GM23248 (cell line): Measurements from ENCODE around the gene GINS1. TPM values are rescaled to one million over a fixed set of nuclear protein-coding genes. Genes with fewer than 3 reads are reported as not detected.

Source experiments
- DNase-seq: peaks from one replicate; pipeline ENCODE4 v3.0.0-alpha.2; 2015
- H2AFZ ChIP-seq: fragments of 200-600 bp; sonication (generic); 2 replicates; pipeline ENCODE4 v1.6.1; 2016; ENCODE audit warnings: antibody characterized with exemption
- H3F3A ChIP-seq: fragments of 200-600 bp; sonication (generic); 2 replicates; pipeline ENCODE4 v1.6.1; 2016; ENCODE audit warnings: mild to moderate bottlenecking, antibody characterized with exemption, mixed run types; ENCODE audit not compliant: insufficient read depth
- H3K27ac ChIP-seq: fragments of 200-600 bp; sonication (generic); 2 replicates; pipeline ENCODE4 v1.5.1; 2016; ENCODE audit warnings: mild to moderate bottlenecking
- H3K27me3 ChIP-seq: fragments of 200-600 bp; sonication (generic); replicated peaks from 2 replicates; pipeline ENCODE4 v1.6.1; 2016; ENCODE audit warnings: mild to moderate bottlenecking; ENCODE audit not compliant: insufficient read depth
- H3K36me3 ChIP-seq: fragments of 200-600 bp; sonication (generic); 2 replicates; pipeline ENCODE4 v1.6.1; 2016; ENCODE audit warnings: low read depth, mild to moderate bottlenecking
- H3K4me1 ChIP-seq: fragments of 200-600 bp; sonication (generic); 2 replicates; pipeline ENCODE4 v1.6.1; 2016; ENCODE audit warnings: mild to moderate bottlenecking; ENCODE audit not compliant: insufficient read depth
- H3K4me2 ChIP-seq: fragments of 200-600 bp; sonication (generic); one replicate; pipeline ENCODE4 v1.6.1; 2016; ENCODE audit warnings: mild to moderate bottlenecking; ENCODE audit not compliant: unreplicated experiment
- H3K4me3 ChIP-seq: fragments of 200-600 bp; sonication (generic); 2 replicates; pipeline ENCODE4 v1.5.1; 2016; ENCODE audit warnings: mild to moderate bottlenecking
- H3K79me2 ChIP-seq: fragments of 200-600 bp; sonication (generic); 2 replicates; pipeline ENCODE4 v1.6.1; 2016; ENCODE audit warnings: mild to moderate bottlenecking; ENCODE audit not compliant: insufficient read depth
- H3K9ac ChIP-seq: fragments of 200-600 bp; sonication (generic); 2 replicates; pipeline ENCODE4 v1.6.1; 2016; ENCODE audit warnings: mild to moderate bottlenecking
- H3K9me2 ChIP-seq: fragments of 200-600 bp; sonication (generic); 2 replicates; pipeline ENCODE4 v1.6.1; 2016; ENCODE audit warnings: mixed run types, mild to moderate bottlenecking, moderate library complexity; ENCODE audit not compliant: insufficient read depth
- H3K9me3 ChIP-seq: fragments of 200-600 bp; sonication (generic); one replicate; pipeline ENCODE4 v1.6.1; 2017; ENCODE audit warnings: low read depth
- H4K20me1 ChIP-seq: fragments of 200-600 bp; sonication (generic); 2 replicates; pipeline ENCODE4 v1.6.0; 2016; ENCODE audit not compliant: insufficient read depth
- EZH2 ChIP-seq: fragments of 200-600 bp; sonication (generic); IDR thresholded peaks from 2 replicates; pipeline ENCODE4 v1.6.1; 2018; ENCODE audit warnings: antibody characterized with exemption, mild to moderate bottlenecking; ENCODE audit not compliant: insufficient read depth, poor library complexity, severe bottlenecking
- EZH2phosphoT487 ChIP-seq: fragments of 200-600 bp; sonication (generic); IDR thresholded peaks from 2 replicates; pipeline ENCODE4 v1.6.1; 2018; ENCODE audit warnings: antibody characterized with exemption, moderate library complexity, mild to moderate bottlenecking, low read depth; ENCODE audit not compliant: insufficient read depth
- WGBS, 2 experiments: methylation state at CpG; one replicate each; pipeline ENCODE4 v1.1.6; 2015 to 2017; ENCODE audit warnings: low lambda C conversion rate in 2 of 2, low coverage in 1 of 2; ENCODE audit errors: missing lambda C conversion rate in 2 of 2; 5-methylcytosine and 5-hydroxymethylcytosine counted together
- in situ Hi-C: fragments of 300-500 bp; cut with MboI; formaldehyde crosslinking; loops from 2 replicates; pipeline ENCODE4 v1.15.0; 2020
- polyA plus RNA-seq: library from polyadenylated mRNA; unstranded; fragments of >200 nt; fragmentation: Nextera tagmentation; extraction: Ambion mirVana; gene quantifications from 2 replicates; pipeline ENCODE4 v1.2.1, GENCODE V29; 2016
- total RNA-seq: library from RNA; depleted of rRNA; stranded (reverse); fragments of >200 nt; shearing (Covaris generic); gene quantifications from 2 replicates; pipeline ENCODE4 v1.2.3, GENCODE V29; 2014

The GINS1 gene
- total and polyA plus RNA-seq, 2 experiments from 2014 or later, result 4.4 to 7.5 TPM

- Histone ChIP-seq H3K4me1 (peaks cover 6% of the 10 kb centered on the region), H3K79me2 (peaks cover 79% of the 10 kb centered on the region), H3K27ac (no peak overlapping the region), H3K9me2 (no peaks in the 10 kb centered on the region), H3F3A (peaks cover 29% of the 10 kb centered on the region), H4K20me1 (no peaks in the 10 kb centered on the region), H3K27me3 (no peaks in the 10 kb centered on the region), H3K9ac (no peak overlapping the region), H3K4me2 (no peak overlapping the region), H3K9me3 (peaks cover 7% of the 10 kb centered on the region), H2AFZ (no peak overlapping the region), H3K36me3 (no peaks in the 10 kb centered on the region), H3K4me3 (no peak overlapping the region)
- whole genome bisulfite sequencing, 2 experiments, result 96 to 100% methylated on average over 2 of the region's 2 CpGs
- in situ Hi-C loops, result loop anchor here (10.0 to 25.0 kb wide), 2 partner anchors 55 to 792 kb away; no protein-coding TSS in a partner anchor
- no peak for TF ChIP-seq EZH2phosphoT487
- TF ChIP-seq EZH2, result no peak
- no peak for DNase-seq
Measured at GRCh38 chr20:25369971-25370370, 37.5 kb upstream of the GINS1 start.

- H3K4me2 ChIP-seq, result peak overlapping the region; percentile 7
- in situ Hi-C loops, result loop anchor here (25.0 kb wide), 1 partner anchor 790 kb away; no protein-coding TSS in a partner anchor
Measured at GRCh38 chr20:25372584-25373336, 34.7 kb upstream of the GINS1 start.

GRCh38 chr20:25374842-25375241, 32.6 kb upstream of the GINS1 start:
- Histone ChIP-seq H3K4me2 (no peak overlapping the region), H2AFZ (no peak overlapping the region)
- in situ Hi-C loops, result loop anchor here (25.0 kb wide), 1 partner anchor 787 kb away; no protein-coding TSS in a partner anchor

More at GRCh38 chr20:25372584-25373336, 34.7 kb upstream of the GINS1 start:
- DNase-seq, result peak; percentile 91
- no peak overlapping the region for H3K9ac ChIP-seq
- peaks cover 7% of the 10 kb centered on the region for H3K9me3 ChIP-seq
- H4K20me1 ChIP-seq, result no peaks in the 10 kb centered on the region
- WGBS, 2 experiments, result 76 to 77% methylated on average over 10 of the region's 10 CpGs
- H3K4me1 ChIP-seq, result peaks cover 6% of the 10 kb centered on the region
- H3K27ac ChIP-seq, result peak overlapping the region; percentile 62
- no peak overlapping the region for H3K4me3 ChIP-seq
- peaks cover 79% of the 10 kb centered on the region for H3K79me2 ChIP-seq
- H3K27me3 ChIP-seq, result no peaks in the 10 kb centered on the region
- H3K9me2 ChIP-seq, result no peaks in the 10 kb centered on the region
- H3F3A ChIP-seq, result peaks cover 29% of the 10 kb centered on the region
- no peaks in the 10 kb centered on the region for H3K36me3 ChIP-seq
- TF ChIP-seq EZH2phosphoT487 (0 out of 2 replicates have a peak, but pooled peaks have one; percentile 58), EZH2 (no peak)
- no peak overlapping the region for H2AFZ ChIP-seq

GRCh38 chr20:25376236-25376635, 31.2 kb upstream of the GINS1 start:
- TF ChIP-seq EZH2 (no peak), EZH2phosphoT487 (no peak)
- H3K4me3 ChIP-seq, result no peak overlapping the region
- H3K36me3 ChIP-seq, result no peaks in the 10 kb centered on the region; the same call in 1 of the 2 replicates
- H2AFZ ChIP-seq, result no peak overlapping the region
- peaks cover 7% of the 10 kb centered on the region for H3K9me3 ChIP-seq
- DNase-seq, result no peak
- no peaks in the 10 kb centered on the region for H3K27me3 ChIP-seq
- H3K9me2 ChIP-seq, result no peaks in the 10 kb centered on the region
- no peaks in the 10 kb centered on the region for H4K20me1 ChIP-seq
- peaks cover 29% of the 10 kb centered on the region for H3F3A ChIP-seq
- H3K4me1 ChIP-seq, result peaks cover 6% of the 10 kb centered on the region
- H3K9ac ChIP-seq, result no peak overlapping the region
- no peak overlapping the region for H3K4me2 ChIP-seq
- WGBS, 2 experiments, result 85 to 90% methylated on average over 4 of the region's 4 CpGs
- no peak overlapping the region for H3K27ac ChIP-seq
- peaks cover 79% of the 10 kb centered on the region for H3K79me2 ChIP-seq
- in situ Hi-C loops, result no loop called here

More at GRCh38 chr20:25374842-25375241, 32.6 kb upstream of the GINS1 start:
- Histone ChIP-seq H3K36me3 (no peaks in the 10 kb centered on the region; the same call in 1 of the 2 replicates), H3F3A (peaks cover 29% of the 10 kb centered on the region), H3K27me3 (no peaks in the 10 kb centered on the region), H3K9me2 (no peaks in the 10 kb centered on the region), H3K27ac (no peak overlapping the region), H4K20me1 (no peaks in the 10 kb centered on the region), H3K9me3 (peaks cover 7% of the 10 kb centered on the region), H3K9ac (no peak overlapping the region), H3K4me3 (no peak overlapping the region), H3K79me2 (peaks cover 79% of the 10 kb centered on the region), H3K4me1 (peaks cover 6% of the 10 kb centered on the region)
- 80 to 89% methylated on average over 2 of the region's 2 CpGs for WGBS, 2 experiments
- TF ChIP-seq EZH2 (no peak), EZH2phosphoT487 (no peak)
- DNase-seq, result no peak
